Dedifferentiated amniotic fluid mesenchymal stem cell (primary cell): Measurements from ENCODE around the gene TRAIP.
"Not testable (repeated sequence)": the region's sequence is repeated elsewhere in the genome, so short reads cannot be mapped to it uniquely, and the experiment has no call there.

ENCODE experiments used
- DNase-seq: peaks from one replicate; pipeline ENCODE4 v3.0.0-alpha.2; 2016; ENCODE audit errors: extremely low spot score

TRAIP gene

DNA sequence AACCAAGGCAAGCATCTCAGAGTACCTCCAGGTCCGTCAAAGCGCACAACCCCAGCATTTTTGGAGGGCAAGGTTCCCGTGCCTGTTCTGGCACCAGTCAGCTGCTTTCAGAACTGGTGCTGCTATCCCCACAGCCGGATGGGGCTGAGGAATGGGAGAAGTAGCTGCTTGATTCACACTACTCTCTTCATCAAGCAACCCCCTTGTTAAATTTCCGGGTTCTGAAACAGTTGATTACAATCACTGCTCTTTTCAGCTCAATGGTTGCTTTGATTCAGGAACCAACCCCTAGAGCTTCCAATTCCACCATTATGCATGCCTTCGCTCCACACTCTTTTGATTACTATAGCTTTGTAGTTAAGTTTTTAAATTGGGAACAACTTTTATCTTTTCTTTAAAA lies 30.3 kb downstream of the TRAIP start:
- no peak for DNase-seq

DNA sequence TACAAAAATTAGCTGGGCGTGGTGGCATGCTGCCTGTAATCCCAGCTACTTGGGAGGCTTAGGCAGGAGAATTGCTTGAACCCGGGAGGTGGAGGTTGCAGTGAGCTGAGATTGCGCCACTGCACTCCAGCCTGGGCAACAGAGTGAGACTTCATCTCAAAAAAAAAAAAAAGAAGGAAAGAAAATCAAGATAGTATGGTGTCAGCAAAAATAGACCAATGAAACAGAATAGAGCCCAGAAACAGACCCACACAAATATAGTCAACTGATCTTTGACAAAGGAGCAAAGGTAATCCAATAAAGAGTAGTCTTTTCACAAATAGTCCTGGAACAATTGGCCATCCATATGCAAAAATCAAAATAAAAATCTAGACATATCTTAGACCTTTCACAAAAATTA lies 33.2 kb downstream of the TRAIP start:
- DNase-seq: not testable (repeated sequence)

DNA sequence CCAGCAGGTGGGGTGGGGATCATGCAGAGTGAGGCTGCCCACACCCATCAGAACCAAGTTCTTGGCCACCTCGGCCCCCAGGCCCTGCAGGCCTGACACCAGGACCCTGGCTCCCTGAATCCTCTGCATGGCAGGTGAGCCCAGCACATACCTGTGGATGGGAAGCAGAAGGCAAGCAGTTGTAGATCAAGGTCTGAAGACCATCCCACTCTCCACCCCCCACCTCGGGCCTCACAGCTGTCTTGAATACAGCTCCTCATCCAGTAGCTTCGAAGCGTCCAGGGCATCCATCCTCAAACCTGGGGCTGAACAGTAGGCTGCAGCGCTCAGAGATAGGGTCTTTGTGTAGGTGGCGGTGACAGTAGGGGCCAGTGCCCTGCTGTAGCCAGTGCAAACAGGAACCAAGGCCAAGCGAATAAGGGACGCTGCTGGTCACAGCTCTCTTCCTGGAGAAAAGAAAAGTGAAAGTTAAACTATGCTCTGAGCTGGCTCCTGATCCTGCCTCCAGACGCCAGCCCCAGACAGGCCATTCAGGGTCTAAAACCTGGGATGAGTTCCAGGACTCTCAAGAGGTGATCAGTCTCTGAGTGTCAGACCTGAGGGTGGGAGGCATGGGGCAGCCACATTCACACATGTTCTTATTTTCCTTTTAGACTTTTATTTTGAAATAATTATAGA lies 42.7 kb downstream of the TRAIP start, which contains the start of gene UBA7:
Gene UBA7 (minus strand): TSS at position 457 of the 678 bp plus-strand sequence. CDS start 166 bp downstream, at position 291.
- DNase-seq: peak; percentile 48

DNA sequence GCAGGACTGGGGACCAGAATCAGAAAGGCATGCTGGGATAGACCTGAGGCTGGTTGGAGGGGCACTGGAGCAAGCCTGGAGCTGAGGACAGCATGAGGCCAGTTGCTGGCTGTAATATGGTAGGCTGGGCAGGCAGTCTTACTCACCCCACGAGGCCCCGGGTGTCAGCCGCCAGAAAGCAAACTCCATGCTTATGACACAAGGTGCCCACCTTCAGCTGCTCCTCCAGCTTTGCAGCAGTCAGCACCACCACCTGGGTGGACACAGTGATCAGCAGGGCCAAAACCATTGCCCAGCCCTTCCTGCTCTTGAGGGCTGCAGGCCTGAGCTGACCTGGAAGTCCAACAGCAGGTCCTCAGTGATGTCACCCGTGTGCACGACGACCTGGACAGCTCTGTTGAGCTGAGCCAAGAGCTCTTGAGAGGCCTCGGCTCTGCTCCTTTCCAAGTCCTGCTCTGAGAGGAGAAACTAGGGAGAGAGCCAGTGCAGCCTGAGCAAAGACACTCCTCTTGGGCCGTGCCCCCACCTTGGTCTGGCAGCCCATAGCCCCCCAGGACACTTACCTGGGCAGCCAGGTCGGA lies 43.4 kb downstream of the TRAIP start:
- no peak for DNase-seq

DNA sequence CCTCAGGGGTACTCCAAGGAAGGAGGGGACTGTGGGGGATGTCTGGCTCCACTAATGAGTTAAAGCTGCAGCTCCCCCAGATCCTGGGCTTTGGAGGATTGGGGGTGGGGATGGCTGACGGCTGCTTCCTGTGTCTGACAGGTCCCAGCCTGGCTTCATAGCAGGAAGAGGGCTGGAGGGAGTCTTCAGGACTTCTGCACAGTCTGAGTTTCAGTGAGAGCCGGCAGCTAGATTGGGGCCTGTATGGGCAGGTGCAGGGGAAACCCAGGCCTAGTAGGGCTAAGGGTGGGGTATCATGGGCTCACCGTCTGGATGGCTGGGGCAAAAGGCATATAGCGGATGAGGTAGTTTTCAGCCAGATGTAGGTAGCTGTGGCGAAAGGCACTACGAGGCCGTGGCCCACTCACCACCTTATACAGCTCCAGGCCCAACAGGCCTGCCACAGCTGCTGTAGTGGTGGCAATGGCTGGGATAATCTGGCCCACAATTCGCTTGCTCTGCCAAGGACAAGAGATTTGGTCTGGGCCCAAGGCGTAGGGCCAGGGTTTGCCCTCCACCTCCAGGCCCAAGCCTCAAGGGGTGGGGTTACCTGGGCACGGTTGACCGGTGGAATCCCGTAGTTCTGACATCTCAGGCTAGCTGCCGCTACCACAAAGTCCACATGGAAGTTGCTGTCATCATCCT lies 48.8 kb downstream of the TRAIP start:
- DNase-seq: no peak

DNA sequence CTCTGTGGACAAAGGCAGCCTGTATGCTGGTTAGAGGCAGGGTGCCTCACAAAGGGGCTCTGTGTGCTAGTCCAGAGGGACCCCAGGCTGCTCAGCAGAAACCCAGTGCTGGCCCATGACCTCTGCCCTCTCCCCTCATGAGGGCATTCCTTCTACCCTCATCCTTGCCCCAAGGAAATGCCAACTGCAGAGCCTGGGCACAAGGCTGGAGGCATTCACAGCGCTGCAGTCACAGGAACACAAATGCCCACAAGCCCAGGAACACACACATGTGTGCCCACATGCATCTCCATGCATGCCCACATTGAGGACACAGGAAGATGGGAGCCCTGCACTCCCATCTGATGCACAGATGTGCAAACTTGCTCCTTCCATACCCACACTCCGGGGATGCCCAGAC lies 49.5 kb downstream of the TRAIP start:
- no peak for DNase-seq

DNA sequence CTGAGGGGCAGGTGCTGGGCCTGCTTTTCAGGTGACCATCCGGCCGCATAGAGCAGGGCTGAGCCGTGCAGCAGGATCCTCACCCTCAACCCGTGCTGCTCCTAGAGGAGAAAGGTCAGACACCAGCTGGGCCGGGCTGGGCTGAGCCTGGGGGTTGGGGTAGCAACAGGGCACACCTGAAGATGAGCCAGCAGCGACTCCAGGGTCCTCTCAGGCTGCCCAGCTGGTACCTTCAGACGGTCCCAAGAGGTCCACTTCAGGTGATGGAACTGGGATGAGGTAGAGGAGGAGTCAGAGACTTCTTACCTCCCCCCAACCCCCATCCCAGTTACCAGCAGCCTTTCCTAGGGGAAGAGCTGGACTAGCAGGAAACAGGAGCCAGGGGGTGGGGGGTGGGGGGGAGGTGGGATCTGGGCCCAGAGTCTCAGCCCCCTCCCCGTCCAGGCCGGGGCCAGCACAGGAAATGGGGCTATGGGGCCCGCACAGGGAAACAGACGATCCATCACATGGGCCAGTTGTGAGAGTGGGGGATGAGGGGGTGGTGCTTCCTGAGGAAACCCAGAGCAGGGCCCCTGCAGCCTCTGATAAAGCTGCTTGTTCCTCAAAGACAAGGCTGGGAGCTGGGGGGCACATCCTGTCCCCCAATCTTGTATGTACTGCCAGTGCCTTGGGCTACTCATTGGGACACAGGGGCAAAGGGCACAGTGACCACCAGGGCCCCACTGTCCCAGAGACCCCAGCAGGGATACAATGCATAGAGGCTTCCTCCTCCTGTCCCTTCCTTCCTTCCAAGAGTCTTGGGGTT lies 50.3 kb downstream of the TRAIP start:
- no peak for DNase-seq

DNA sequence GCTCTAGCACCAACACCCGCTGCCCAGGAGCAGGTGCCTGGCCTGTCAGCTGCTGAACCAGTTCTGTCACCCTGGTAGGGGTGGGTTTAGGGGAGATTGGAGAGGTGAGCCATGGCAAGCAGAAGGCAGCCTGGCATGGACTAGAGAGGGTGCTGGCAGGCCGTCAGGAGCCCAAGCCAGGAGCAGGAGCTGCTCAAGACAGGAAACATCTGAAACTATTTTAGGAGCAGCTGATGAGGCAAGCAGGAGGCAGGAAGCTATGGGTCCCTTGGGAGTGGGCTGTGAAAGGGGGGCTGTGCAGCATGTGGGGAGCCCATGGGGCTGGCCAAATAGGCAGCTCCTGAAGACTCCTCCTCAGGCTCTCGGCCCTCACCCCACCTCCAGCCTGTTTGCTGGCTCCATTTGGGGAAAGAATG lies 51.0 kb downstream of the TRAIP start:
- DNase-seq: peak; percentile 48

DNA sequence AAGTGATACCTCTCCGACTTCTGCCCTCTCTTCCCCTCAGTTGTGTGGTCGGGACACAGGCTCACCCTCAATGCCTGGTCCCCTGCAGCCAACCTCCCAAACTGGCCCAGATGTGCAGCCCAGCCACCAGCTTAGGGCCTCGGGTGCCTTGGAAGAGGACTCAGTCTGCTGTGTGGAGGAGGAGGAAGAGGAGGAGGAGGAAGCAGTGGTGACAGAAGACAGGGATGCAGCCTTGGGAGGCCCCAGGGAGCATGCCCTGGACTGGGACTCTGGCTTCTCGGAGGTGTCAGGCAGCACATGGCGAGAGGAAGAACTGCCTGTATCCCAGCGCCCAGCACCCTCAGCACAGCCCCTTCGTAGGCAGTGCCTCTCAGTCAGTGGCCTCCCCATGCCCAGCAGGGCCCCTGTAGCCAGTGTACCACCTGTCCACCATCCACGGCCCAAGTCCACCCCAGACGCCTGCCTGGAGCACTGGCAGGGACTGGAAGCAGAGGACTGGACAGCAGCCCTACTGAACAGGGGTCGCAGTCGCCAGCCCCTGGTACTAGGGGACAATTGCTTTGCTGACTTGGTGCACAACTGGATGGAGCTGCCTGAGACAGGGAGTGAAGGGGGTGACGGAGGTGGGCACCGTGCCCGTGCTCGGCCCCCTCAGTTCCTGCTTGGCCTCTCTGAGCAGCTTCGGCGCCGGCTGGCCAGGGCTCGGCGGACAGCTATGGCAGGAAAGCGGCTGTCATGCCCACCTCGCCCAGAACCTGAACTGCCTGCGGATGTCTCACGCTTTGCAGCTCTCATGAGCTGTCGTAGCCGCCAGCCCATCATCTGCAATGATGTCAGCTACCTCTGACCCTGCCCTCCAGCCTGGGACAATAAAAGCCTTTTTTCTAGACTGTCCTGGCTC lies 52.0 kb downstream of the TRAIP start:
- DNase-seq: no peak

DNA sequence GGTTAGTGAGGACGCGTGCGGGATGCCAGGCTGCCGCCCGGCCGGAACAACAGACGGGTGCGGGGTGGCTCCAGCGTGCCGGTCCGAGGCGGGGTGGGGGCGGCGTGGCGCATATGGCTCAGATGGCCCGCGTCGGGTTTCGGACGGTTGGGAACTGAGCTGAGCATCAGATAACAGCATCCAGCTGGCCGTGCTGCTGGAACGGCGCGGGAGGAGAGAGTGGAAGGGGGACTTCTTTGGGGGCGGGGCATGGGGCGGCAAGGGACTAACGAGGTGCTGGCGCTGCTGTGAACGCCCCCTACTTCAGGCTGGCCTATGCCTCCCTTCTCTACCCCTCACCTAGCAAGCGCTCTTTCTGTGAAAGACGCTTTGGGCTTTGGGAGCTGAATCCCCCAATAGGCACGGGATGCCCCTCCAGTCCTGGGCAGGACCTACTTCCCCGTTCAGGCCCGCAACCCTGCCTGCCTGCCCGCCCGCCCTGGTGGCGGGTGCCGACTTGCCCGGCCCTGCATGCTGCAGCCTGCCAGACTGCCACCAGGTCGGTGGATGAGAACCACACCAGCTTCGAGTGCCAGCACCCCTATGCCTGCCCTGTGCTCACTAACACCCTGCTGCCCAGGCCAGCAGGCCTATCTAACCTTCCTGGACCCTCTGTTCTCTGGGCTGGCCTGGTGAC lies 52.8 kb downstream of the TRAIP start:
- peak; percentile 57 for DNase-seq

DNA sequence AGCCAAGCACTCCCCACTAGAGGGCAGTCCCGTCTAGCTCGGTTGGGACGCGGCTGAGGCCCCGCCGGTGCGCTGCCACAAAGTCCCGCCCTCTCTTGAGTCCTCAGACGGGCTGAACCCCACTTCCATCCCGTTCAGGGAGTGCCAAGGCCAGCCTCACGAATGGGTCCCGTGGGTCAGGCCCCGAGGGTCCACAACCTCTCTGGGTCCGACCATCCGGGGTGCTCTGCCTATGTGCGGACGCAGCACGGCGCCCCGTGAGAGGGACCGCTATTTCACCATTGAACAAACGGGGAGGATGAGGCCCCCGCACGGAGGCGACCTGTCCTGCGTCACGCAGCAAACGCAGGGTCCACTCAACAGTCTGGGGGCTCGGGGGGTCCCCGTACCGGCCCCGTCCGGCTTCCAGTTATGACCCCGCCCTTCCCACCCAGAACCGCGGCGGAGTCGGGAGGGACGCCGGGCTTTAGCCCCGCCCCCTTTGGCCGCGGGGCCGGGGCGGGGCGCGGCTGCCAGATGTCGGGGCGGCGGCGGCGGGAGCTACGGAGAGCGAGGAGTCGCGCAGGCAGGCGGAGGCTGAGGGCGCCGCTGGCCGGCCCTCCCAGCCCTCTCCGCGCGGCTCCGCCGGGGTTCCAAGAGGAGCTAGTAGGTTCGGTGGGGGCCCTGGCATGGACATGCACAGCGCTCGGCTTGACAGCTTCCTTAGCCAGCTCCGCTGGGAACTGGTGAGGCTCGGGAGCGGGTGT lies 53.5 kb downstream of the TRAIP start, which contains the start of gene INKA1:
Gene INKA1 (plus strand): TSS at position 543 of the 746 bp plus-strand sequence. CDS start 132 bp downstream, at position 675.
- DNase-seq: peak; percentile 81

DNA sequence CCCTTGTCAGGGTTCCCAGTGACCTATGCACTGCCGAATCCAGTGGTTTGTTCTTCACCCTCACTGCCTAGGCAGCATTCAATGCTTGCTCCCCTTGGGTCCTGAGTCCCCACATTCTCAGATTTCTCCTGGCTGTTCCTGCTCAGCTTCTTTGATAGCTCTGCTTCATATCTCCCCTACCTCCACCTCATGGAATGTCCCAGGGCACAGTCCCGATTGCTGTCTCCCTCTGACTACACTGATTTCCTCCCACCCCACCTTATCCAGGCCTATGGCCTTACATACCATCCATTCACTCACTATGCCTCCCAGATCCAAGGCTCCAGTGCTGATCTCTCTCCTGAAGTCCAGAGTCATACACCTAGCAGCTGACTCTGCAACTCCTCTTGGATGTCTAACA lies 55.2 kb downstream of the TRAIP start:
- DNase-seq: no peak

DNA sequence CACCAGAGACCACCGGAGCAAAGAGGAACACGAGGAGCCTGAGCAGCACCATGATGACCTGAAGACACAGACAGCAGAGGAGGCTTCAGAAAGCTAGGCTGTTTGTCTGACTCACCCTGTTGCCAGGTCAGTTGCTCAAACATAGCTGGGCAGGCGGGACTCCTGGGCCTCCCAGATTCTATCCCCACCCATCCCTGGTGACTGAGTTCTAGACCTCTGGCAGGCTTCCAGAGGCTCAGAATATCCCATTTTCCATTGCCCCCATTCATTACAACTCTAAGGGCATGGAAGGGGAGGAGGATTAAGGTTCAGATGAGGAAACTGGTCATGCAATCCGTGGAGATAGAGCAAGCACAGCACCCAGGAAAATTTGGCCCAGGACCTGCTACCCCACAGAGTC lies 56.6 kb downstream of the TRAIP start, which contains the start of gene CDHR4:
Gene CDHR4 (minus strand): TSS at position 113 of the 400 bp plus-strand sequence. CDS start 61 bp downstream, at position 52.
- peak; percentile 55 for DNase-seq

DNA sequence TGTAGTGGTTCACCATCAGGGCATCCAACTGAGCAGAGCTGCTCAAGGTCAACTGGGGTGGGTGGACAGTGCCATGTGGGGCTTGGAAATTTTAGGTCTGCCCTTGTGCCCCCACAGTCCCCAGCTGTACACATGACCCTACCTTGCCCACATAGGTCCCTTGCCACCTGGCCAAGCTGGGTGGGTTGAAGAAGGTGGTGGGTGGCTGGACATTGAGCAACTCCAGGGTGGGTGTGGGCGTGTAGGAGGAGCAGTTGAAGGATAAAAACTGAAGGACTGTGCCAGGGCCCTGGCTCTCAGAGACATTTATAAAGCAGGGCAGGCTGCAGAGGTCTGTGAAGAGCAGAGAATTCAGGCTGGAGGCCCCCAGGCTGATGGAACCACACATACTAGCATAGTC lies 57.3 kb downstream of the TRAIP start:
- DNase-seq: no peak

DNA sequence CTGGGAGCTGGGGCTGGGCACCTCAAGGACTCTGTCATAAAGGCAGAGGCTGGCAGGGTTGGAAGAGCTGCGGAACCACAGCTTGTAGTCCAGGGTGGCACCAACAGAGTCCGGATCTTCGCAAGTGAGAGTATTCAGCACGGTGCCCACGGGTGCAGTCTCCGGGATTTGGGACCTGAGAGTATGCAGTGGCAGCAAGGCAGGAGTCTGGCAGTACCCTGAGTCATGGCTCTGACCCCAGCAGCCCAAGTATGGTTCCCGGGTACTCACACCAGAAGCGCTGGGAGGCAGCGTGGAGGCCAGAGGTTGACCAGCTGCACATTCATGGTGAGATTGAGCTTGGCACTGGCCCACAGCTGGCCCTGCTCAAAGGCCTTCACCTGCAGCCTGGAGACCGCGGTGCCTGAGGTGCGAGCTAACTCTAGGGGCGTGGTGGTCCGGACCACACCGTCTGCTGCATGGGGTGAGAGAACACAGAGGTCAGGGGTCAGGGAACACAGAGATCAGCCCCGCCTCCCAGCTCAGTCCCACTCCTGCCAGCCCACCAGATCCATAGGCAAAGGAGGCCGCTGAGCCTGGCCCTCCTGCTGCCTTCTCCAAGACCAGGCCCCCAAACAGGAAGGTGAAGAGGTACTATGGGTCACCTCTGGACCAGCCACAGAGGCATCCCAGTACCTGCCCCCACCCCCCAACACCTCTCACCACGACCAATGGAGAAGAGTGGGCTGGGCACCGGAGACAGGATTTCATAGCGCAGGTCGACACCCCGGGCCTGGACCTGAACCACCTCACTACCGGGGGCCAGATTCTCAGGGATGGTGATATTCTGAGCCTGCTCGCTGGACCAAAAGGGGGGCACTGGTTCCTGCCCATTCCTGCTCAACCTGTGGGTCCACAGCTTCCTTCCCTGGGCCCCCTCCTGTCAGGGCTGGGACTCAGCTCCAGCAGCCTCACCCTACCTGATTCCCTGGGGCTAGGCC lies 61.1 kb downstream of the TRAIP start:
- no peak for DNase-seq

DNA sequence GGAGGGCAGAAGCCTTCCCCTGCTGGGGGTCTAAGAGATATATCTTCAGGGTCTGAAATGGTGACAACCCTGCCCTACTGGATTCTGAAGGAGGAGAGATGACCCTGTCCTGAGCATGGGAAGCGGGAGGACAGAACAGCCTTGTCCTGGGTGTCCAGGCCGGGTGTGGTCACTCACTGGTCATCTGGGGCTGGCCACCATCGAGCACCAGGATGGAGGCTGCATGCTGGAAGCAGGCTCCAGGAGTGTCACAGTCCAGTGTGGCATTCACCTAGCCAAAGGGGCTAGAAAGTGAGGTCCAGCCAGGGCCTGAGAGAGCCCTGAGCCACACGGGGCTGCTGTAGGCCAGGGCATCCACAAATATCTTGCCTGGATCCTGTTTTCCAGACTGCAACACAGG lies 61.9 kb downstream of the TRAIP start:
- DNase-seq: no peak

DNA sequence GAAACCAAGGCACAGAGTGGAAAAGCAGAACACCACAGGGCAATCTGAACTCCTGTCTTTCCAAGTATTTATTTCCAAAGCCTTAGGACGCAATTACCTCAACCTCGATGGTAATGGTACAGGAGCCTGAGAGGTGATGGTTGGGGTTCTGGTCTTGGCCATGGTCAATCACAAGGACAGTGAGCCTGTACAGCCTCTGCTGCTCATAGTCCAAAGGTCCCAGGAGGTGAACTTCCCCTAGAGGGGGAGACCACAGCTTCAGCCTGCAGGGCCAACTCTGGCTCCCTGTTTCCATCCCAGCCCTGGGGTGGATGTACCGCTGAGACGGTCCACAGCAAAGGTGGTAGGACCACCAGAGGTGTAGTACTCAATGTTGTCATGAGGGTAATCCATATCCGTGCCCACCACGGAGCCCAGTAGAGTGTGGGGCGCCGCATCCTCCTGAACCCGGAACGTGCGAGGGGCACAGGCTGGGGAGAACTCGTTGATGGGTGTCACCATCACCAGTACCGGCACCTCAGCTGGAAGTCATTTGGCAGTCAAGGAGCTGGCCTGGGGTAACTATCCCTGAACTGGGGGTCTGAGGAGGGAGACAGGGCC lies 62.8 kb downstream of the TRAIP start:
- DNase-seq: no peak
